Neural progenitor cell (in vitro differentiated cells): Measurements from ENCODE around the gene USE1. TPM values are rescaled to one million over a fixed set of nuclear protein-coding genes. Genes with fewer than 3 reads are reported as not detected.
A peak's percentile ranks its signal among the peaks of the same experiment; 100 is the strongest.

Experiments
- DNase-seq: peaks from one replicate; pipeline ENCODE4 v3.0.0-alpha.2; 2016; ENCODE audit warnings: low spot score
- H2AFZ ChIP-seq: fragments of 200-600 bp; sonication (generic); replicated peaks from 2 replicates; pipeline ENCODE4 v1.6.1; 2016; ENCODE audit warnings: antibody characterized with exemption
- H3F3A ChIP-seq: fragments of 200-600 bp; sonication (generic); 2 replicates; pipeline ENCODE4 v1.6.1; 2016; ENCODE audit warnings: antibody characterized with exemption, low read depth
- H3K27ac ChIP-seq: fragments of 200-600 bp; sonication (generic); 2 replicates; pipeline ENCODE4 v1.5.1; 2016; ENCODE audit warnings: mild to moderate bottlenecking
- H3K27me3 ChIP-seq: fragments of 200-600 bp; sonication (generic); 2 replicates; pipeline ENCODE4 v1.6.1; 2016; ENCODE audit warnings: mild to moderate bottlenecking, moderate library complexity
- H3K36me3 ChIP-seq: fragments of 200-600 bp; sonication (generic); 2 replicates; pipeline ENCODE4 v1.5.1; 2016
- H3K4me1 ChIP-seq: fragments of 200-600 bp; sonication (generic); 2 replicates; pipeline ENCODE4 v1.6.1; 2016; ENCODE audit warnings: mixed run types
- H3K4me2 ChIP-seq: fragments of 200-600 bp; sonication (generic); 2 replicates; pipeline ENCODE4 v1.6.1; 2016
- H3K4me3 ChIP-seq: fragments of 200-600 bp; sonication (generic); 2 replicates; pipeline ENCODE4 v1.5.1; 2016
- H3K79me2 ChIP-seq: fragments of 200-600 bp; sonication (generic); 2 replicates; pipeline ENCODE4 v1.6.1; 2016; ENCODE audit warnings: low read depth
- H3K9ac ChIP-seq: fragments of 200-600 bp; sonication (generic); 2 replicates; pipeline ENCODE4 v1.6.1; 2016
- H3K9me3 ChIP-seq: fragments of 200-600 bp; sonication (generic); 2 replicates; pipeline ENCODE4 v1.5.1; 2016; ENCODE audit warnings: low read depth
- H4K20me1 ChIP-seq: fragments of 200-600 bp; sonication (generic); 2 replicates; pipeline ENCODE4 v1.6.1; 2016; ENCODE audit warnings: low read depth
- H3K27ac Mint-ChIP-seq: 3 replicates; pipeline ENCODE4 v1.8.0; 2021; ENCODE audit warnings: mixed read lengths
- H3K27me3 Mint-ChIP-seq: 2 replicates; pipeline ENCODE4 v1.8.0; 2022; ENCODE audit warnings: low read depth, mild to moderate bottlenecking, inconsistent platforms, moderate library complexity, mixed read lengths; ENCODE audit not compliant: insufficient read depth
- H3K36me3 Mint-ChIP-seq: 3 replicates; pipeline ENCODE4 v1.8.0; 2021; ENCODE audit warnings: mixed read lengths
- H3K4me1 Mint-ChIP-seq: 3 replicates; pipeline ENCODE4 v1.8.0; 2021; ENCODE audit warnings: mixed read lengths
- H3K4me3 Mint-ChIP-seq: 3 replicates; pipeline ENCODE4 v1.8.0; 2021; ENCODE audit warnings: mild to moderate bottlenecking, moderate library complexity, mixed read lengths
- H3K9me3 Mint-ChIP-seq: 3 replicates; pipeline ENCODE4 v1.8.0; 2020; ENCODE audit warnings: mixed read lengths
- EZH2 ChIP-seq: fragments of 200-600 bp; sonication (generic); IDR thresholded peaks from 2 replicates; pipeline ENCODE4 v1.6.1; 2017; ENCODE audit warnings: antibody characterized with exemption, mild to moderate bottlenecking, moderate library complexity
- EZH2phosphoT487 ChIP-seq: fragments of 200-600 bp; sonication (generic); IDR thresholded peaks from 2 replicates; pipeline ENCODE4 v1.6.1; 2017; ENCODE audit warnings: antibody characterized with exemption
- total RNA-seq: library from RNA; depleted of rRNA; stranded (reverse); fragments of >200 nt; gene quantifications from 2 replicates; pipeline ENCODE4 v1.2.3, GENCODE V29; 2015; ENCODE audit warnings: low replicate concordance
- TF ChIP-seq, protein P1 (sequence below): fragments of 200-600 bp; sonication (generic); IDR thresholded peaks from 2 replicates; pipeline ENCODE4 v1.5.1; 2017; ENCODE audit warnings: antibody characterized with exemption, mild to moderate bottlenecking

The USE1 gene
- total RNA-seq, 1 donor from 2014 or later: 12.1 TPM

DNA sequence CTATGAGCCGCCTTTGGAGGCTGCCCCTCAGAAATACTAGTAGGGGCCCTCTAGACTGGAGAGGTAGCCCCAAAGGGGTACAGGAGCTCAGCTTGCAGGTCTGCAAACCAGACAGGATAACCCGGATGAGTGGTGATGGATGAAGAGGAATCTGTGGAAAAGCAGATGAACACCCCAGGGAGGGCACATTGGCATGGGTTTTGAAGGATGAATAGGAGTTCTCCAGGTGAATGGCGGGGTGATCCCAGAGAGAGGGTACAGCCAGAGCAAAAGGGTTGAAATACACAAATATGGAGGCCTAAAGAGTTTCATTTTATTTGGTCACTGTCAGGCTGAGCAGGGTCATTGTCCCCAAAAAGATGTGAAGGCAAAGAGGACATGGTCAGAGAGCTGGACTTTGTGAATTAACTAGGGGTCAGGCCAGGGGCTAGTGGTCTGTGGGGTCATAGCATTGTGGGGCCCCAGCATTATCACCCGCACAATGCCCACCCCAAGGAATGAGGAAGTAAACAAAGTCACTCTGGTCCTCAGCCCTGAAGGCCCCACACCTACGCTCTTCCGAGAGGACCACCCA is 25.8 kb downstream of the USE1 start:
- Mint-ChIP-seq H3K27me3 (peaks cover 9% of the 10 kb centered on the region), H3K36me3 (peaks cover 5% of the 10 kb centered on the region), H3K4me3 (peak overlapping the region; percentile 70), H3K9me3 (no peaks in the 10 kb centered on the region), H3K27ac (peak overlapping the region; percentile 57), H3K4me1 (peaks cover 38% of the 10 kb centered on the region)
- H2AFZ ChIP-seq: no peak overlapping the region
- H3K9ac ChIP-seq: no peak overlapping the region
- H3F3A ChIP-seq: peaks cover 38% of the 10 kb centered on the region
- no peak for DNase-seq
- H4K20me1 ChIP-seq: peaks cover 49% of the 10 kb centered on the region
- no peak overlapping the region for H3K4me3 ChIP-seq
- no peak overlapping the region for H3K4me2 ChIP-seq
- TF ChIP-seq, protein P1, sequence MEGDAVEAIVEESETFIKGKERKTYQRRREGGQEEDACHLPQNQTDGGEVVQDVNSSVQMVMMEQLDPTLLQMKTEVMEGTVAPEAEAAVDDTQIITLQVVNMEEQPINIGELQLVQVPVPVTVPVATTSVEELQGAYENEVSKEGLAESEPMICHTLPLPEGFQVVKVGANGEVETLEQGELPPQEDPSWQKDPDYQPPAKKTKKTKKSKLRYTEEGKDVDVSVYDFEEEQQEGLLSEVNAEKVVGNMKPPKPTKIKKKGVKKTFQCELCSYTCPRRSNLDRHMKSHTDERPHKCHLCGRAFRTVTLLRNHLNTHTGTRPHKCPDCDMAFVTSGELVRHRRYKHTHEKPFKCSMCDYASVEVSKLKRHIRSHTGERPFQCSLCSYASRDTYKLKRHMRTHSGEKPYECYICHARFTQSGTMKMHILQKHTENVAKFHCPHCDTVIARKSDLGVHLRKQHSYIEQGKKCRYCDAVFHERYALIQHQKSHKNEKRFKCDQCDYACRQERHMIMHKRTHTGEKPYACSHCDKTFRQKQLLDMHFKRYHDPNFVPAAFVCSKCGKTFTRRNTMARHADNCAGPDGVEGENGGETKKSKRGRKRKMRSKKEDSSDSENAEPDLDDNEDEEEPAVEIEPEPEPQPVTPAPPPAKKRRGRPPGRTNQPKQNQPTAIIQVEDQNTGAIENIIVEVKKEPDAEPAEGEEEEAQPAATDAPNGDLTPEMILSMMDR: no peak
- TF ChIP-seq EZH2phosphoT487 (no peak), EZH2 (no peak)
- H3K27ac ChIP-seq: no peak overlapping the region
- H3K27me3 ChIP-seq: no peaks in the 10 kb centered on the region
- no peaks in the 10 kb centered on the region for H3K36me3 ChIP-seq
- H3K79me2 ChIP-seq: peaks cover 55% of the 10 kb centered on the region
- H3K9me3 ChIP-seq: no peaks in the 10 kb centered on the region
- peaks cover 12% of the 10 kb centered on the region for H3K4me1 ChIP-seq

DNA sequence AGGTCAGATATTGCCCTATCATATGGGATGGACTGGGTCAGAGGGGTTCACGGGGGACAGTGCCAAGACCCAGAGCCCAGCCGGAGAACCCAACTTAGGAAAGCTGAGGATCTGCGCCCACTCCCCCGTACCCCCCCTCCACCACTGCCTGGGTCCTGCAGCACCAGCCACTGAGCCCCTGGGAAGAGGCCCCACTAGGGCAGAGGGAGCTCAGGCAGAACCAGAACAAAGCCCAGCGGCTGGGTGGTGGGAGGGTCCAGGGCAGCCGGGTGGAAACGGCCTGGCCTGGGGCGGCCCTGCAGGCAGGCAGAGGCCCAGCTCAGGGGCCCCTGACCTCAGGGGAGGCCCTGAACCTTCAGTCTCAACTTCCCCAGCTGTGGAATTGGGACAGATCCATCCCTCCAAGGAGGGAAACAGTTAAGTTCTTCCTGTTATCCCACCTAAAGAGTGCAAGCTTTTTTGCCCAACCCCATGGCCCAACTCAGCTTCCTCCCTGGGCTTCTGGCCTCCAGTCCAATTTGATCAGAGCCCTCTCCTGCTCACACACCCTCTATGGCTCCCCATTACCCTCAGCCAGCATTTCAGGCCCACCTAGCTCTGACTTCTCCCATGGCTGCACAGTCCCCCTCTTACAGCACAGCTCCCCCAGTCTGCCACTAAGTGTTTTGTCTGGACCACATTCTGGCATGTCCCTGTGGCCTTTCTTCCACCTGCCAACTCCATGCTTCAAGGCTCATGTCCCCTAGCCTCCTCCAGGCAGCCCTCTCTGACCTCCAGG is 27.5 kb downstream of the USE1 start:
- TF ChIP-seq EZH2phosphoT487 (no peak), EZH2 (no peak)
- TF ChIP-seq, protein P1: no peak
- Histone ChIP-seq H3K79me2 (peaks cover 49% of the 10 kb centered on the region), H2AFZ (no peak overlapping the region), H3K4me2 (peak overlapping the region; percentile 91), H3K27me3 (no peaks in the 10 kb centered on the region), H3K4me1 (peaks cover 17% of the 10 kb centered on the region), H4K20me1 (peaks cover 49% of the 10 kb centered on the region), H3K4me3 (no peak overlapping the region), H3K27ac (no peak overlapping the region), H3K36me3 (no peaks in the 10 kb centered on the region), H3F3A (peaks cover 38% of the 10 kb centered on the region), H3K9me3 (no peaks in the 10 kb centered on the region), H3K9ac (no peak overlapping the region)
- Mint-ChIP-seq H3K27ac (peak overlapping the region; percentile 46), H3K27me3 (peaks cover 10% of the 10 kb centered on the region), H3K9me3 (peaks cover 2% of the 10 kb centered on the region), H3K4me3 (peak overlapping the region; percentile 96), H3K36me3 (peaks cover 5% of the 10 kb centered on the region), H3K4me1 (peaks cover 45% of the 10 kb centered on the region)
- no peak for DNase-seq

DNA sequence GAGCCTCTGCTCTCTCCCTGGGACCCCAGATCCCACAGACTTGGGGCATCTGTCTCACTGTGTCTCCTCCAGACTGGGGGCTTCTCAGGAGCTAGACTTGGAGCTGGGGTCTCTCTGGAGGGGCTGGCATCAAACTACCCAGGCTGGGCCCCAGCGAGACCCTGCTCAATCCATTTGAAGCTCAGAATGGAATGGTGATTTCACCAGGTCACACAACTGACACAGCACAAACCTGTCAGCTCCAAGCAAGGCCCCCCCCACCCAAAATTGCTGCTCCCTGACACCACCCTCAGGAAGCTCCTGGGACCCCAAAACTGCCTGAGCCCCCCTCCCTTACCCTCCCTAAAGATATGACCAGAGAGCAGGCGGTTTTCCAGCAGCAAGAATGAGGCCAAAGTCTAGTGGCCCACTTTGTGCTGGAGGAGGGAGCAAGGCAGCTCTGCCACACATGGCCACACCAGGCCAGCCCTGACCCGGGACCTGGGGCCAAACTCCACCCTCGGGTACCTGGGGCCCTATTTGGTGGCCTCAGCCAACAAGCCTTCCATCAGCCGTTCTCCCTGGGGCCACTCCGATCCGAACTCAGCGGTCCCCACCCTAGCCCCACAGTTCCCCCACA is 28.2 kb downstream of the USE1 start:
- Mint-ChIP-seq H3K36me3 (peaks cover 1% of the 10 kb centered on the region), H3K4me1 (peaks cover 48% of the 10 kb centered on the region), H3K27ac (no peak overlapping the region), H3K4me3 (peak overlapping the region; percentile 96), H3K9me3 (peaks cover 2% of the 10 kb centered on the region), H3K27me3 (peaks cover 10% of the 10 kb centered on the region)
- Histone ChIP-seq H3K9ac (no peak overlapping the region), H3K4me1 (peaks cover 24% of the 10 kb centered on the region), H3K4me2 (peak overlapping the region; percentile 91), H4K20me1 (peaks cover 49% of the 10 kb centered on the region), H2AFZ (no peak overlapping the region), H3K79me2 (peaks cover 49% of the 10 kb centered on the region), H3F3A (peaks cover 38% of the 10 kb centered on the region), H3K36me3 (no peaks in the 10 kb centered on the region), H3K9me3 (no peaks in the 10 kb centered on the region), H3K4me3 (peak overlapping the region; percentile 84), H3K27me3 (no peaks in the 10 kb centered on the region), H3K27ac (no peak overlapping the region)
- TF ChIP-seq, protein P1: no peak
- no peak for TF ChIP-seq EZH2
- TF ChIP-seq EZH2phosphoT487: no peak
- no peak for DNase-seq
